GM21786 (cell line): ENCODE measurements around the gene CDH13.

ENCODE experiments used
- ATAC-seq: cut with Tn5 transposase; IDR thresholded peaks from one replicate; pipeline ENCODE4 v1.9.1; 2021; ENCODE audit not compliant: unreplicated experiment

Gene CDH13

DNA sequence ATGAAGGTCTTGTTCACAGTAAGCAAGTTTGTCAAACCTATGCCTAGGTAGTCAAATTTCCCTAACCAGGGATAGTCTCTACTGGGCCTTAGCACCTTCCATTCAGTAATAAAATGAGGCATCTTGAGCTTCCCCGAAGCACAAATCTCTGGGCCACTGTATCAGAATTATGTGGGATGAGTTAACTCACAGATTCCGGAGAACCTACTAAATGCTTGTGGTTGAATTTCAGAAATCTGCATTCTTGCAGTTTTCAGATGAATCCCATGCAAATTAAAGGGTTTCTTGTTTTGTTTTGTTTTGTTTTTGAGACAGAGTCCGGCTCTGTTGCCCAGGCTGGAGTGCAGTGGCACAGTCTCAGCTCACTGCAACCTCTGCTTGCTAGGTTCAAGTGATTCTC is 702.2 kb downstream of the CDH13 start:
- ATAC-seq = no peak

DNA sequence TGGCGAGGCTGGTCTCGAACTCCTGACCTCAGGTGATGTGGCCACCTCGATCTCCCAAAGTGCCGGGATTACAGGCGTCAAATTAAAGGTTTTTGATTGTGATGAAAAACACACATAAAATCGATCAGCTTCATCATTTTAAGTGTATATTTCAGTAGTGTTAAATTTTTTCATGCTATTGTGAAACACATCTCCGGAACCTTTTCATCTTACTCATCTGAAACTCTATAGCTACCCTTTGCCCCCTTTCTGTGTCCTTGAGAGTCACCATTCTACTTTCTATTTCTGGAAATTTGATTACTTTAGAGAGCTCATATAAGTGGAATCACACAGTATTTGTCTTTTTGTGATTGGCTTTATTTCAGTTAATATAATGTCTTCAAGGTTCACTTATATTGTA is 702.7 kb downstream of the CDH13 start:
- no peak for ATAC-seq

DNA sequence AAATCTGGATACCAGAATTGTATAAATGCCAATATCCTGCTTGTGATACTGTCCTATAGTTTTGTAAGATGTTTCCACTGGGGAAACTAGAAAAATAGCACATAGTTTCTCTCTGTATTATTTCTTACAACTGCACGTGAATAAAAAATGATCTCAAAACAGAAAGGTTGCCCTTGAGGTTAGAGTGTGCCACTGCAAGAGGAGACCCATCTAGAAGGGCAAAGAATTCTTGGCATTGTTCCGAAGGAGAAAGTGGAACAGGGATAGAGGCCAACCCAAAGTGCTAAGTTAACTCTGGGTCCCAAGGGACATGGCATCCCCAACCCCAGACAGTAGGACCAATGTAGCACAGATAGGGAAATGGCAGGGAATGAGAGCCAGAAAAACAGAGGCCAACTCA is 703.5 kb downstream of the CDH13 start:
- ATAC-seq = no peak

DNA sequence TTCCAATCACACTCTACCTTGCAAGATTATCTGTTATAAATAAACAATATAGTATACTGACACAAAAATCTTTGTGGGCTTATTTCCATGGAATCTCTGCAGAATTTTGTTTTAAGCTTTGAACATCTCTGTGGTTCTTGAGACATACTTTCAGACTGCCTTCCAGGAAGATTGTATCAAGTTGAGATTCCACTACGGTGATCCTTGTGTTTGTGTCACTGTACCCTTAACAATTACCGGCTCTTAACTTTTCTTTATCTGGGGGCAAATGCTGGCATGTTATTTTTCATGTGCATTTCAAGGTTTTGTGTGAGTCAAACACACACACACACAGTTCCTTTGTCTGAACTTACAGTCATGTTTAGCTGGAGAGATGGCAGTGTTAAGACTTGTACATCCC is 708.3 kb downstream of the CDH13 start:
- no peak for ATAC-seq

DNA sequence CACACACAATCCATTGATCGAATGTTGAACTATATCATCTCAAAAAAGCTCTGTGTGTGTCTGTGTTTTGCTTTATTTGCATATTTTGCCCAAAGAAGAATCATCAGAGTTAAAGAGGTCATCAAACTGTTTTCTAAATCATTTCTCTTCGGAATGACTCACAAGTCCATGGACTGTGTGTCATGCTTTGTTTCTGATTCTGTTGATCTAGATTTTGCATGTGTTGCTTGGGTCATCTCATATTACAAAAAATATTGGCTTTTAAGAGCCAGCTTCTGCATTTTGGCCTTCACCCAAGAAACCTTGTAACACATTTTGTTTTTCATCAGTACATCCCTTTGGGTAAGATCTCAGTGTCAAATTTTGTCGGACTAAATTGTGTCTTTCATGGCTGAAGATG is 709.8 kb downstream of the CDH13 start:
- ATAC-seq = no peak

DNA sequence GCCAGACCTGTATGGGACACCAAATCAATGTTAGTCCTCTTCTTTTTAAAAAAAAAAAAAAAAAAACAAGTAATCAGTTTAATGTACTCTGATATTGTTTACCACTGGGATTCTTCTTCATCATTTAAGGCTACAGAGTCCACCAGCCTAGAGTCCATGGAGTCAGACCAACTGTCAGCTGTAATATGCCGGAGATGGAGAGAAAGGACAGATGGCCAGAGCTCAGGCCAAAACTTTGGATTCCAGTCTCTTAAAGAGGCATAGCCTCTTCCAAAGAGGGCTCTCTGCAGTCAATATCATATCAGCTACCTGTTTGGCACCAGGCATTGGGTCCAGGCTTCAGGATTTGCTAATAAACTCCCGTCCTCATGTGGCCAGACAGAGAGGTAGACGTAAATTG is 711.4 kb downstream of the CDH13 start:
- ATAC-seq = no peak

DNA sequence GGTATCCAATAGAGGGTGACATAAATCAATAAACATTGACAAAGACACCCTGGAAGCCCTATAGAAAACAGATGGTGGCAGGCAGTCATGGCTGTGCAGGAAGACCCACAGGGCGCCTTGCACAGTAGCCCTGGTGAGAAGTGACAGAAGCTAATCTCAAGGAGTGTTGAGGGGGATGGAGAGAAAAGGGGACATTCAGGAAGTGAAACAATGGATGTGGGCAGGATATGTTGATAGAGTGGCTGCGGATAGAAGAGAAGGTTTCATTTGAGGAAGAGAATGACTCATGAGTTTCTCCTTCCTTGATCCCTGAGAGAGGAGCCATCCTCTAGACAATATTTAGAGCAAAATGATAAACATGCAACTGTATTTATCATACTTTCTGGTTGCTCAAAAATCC is 712.2 kb downstream of the CDH13 start:
- ATAC-seq = no peak

DNA sequence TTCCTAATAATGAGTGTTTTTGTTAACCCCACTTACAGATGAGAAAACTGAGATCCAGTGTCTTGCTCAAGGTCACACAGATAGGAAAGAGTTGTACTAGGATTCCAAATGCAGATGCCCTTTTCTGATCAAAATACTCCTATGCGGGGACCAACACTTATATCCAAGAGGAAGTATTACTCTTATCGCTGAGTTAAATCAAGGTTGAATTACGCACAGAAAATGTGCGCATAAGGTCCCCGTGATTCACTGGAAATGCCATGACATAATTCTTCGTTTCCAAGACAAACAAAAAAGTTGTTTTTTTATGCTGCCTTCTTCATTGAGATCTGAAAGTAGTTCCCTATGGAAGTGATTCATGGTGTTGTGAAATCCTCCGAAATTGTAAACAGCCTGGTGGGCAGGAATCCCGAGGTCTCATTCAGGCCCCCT is 717.2 kb downstream of the CDH13 start:
- ATAC-seq = no peak

DNA sequence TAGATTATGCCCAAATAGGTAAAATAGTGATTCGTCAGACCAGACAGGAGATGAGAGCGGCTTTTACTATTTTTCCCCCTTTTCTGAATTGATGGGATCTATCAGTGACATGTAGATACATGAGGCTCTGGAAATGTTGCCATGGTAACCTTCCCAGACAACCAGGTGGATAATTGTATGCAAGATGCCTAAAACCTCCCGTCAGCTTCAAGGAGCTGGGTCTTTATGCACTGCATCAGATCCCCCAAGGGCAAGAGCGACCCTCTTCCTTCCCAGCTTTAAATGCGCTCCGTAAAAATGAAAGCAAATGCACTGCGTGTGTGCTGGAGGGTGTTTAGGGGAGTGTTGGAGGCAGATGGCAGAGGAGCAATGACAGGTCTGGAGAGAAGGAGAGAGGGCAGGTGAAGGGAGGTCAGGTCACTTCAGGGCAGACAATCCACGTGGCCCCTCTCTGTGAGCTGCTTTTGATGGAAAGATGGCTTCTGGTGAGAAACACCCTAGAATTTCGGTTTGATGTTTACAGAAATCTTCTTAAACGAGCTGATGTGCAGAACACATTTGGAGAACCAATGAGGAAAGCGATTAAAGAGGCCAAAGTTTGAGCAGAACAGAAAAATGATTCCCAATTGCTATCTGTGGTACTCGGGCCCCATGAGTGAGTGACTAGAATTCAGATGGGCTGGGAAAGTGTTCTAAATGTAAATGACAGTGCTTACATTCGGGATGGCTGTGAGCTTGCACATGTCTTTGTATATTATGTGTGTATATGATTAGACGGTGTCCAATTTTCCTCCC is 719.3 kb downstream of the CDH13 start:
- no peak for ATAC-seq

DNA sequence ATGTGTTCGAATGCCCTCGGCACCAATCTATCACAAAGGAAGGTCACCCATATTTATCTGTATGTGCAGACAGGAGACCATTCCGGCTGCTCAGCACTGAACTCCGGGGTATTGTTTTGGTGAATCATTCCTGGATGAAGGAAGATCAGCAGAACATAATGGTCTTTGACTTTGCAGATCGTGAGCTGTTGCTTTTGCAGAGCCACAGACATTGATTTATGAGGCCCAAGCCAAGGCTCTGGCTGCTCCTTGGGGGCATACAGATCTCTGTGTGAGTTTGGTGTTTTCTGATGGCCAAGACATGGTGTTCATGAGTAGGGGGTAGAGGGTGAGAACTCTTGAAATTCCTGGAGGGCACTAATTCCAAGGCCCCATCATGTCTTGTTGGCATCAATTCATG is 722.2 kb downstream of the CDH13 start:
- ATAC-seq = no peak

DNA sequence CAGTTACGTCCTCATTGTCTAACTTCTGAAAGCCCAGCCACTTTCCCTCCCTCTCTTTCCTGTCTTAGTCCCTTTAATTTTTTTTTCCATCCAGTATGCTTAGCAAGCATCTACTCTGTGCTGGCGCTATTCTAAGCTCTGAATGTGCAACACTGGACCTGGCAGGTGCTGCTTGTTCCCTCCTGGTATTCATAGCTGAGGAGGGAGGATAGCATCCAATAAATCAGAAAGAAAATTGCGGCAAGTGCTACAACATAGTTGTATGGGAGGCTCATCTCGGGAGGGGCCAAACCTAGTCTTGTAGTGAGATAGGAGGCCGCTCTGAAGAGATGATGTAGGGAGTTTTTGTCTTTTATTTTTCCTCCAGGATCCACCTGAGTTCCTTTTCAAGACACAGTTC is 723.7 kb downstream of the CDH13 start:
- no peak for ATAC-seq

DNA sequence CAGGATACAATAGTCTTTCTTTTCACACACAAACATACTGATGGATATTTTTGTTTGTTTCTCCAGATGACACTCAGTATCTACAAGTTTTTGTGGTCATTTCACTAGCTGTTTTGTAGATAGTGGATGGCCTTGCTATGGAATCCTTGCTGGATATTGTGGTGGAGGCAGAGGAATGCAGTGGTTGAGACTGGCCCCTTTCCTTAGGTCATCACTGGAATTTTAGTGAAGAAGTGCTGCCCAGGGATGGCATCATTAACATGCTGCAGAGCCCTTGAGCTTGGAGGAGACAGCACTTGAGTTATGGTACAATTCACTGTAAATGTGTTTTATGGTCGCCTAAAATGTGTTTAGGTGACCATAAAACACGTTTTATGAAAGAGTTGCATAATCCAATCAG is 725.1 kb downstream of the CDH13 start:
- ATAC-seq = no peak

DNA sequence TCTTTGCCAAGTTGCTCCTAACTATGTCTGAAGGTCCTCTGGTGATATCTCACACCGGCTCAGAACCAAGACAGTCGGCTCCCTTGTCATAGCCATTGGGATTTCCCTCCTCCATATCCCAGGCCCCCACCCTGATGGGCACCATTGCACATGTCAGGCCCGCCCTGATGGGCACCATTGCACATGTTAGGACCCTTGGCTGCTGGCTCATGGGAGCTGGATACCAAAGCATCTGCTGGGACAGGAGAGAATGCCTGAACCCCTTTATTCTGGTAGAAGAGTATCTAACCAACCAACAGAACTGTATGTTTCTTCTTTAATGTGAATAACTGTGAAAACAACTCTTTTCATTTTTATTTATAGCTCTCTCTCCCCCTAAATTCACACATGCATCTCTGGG is 726.5 kb downstream of the CDH13 start:
- no peak for ATAC-seq

DNA sequence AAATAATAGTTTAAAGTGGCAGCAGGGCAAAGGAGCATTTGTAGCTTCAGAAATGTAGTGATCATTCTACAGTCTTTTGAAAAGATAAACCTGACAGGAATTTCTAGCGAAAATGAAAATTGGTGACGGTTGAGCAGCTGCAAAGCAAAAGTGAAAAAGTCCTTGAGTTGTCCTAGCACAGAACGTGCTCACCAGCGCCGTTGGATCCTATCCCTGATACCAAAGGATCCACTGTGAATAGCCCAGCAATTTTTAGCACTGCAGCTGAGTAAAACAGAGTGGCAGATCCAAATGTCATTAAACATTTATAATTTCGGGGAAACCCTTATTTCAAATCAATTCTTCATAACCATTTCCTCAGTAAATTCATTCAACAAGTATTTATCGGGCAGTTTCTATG is 727.2 kb downstream of the CDH13 start:
- ATAC-seq = no peak

DNA sequence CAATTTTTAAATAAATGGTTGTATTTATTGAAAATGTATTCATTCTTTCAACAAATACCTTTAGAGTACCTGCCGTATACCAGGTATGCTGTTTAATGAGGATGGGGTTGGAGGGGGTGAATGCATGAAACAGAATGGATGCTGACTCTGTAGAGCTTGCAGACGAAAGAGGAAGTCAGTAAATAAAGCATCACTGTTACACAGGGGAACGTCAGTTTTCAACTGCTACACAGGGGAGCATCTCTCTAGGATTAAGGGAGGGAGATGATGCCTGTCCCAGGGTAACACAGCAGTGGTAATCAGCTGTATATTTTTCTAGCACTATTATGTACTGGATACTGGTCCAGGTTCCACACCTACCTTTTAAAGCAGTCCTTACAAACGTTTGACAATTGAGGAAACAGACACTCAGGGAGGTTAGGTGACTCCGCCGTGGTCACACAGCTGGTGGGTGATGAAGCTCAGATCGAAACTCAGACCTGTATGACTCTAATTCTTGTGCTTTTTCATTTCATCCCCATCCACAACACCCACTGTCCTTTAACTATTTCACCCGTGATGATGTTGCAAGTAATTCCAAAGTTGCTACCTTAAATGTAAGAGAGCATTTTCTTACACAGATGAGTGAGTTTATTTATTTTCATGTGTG is 728.9 kb downstream of the CDH13 start:
- no peak for ATAC-seq

DNA sequence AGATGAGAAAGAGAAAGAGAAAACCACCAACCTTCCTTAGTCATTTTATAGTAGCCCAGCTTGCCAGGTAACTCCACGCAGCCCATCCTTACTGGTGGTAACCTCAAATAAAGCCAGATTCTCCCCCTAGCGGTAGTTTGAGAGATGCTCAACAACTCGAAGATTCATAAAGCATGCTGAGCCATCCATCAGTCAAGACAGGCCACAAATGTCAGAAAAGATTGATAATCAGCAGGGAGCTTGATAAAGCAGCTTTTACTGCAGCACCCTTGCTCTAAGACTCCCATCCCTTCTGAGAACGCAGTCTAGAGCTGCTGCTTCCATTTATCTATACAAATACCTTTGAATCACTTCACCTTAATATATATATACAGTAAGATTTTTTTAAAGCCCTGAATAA is 729.5 kb downstream of the CDH13 start:
- ATAC-seq = no peak

DNA sequence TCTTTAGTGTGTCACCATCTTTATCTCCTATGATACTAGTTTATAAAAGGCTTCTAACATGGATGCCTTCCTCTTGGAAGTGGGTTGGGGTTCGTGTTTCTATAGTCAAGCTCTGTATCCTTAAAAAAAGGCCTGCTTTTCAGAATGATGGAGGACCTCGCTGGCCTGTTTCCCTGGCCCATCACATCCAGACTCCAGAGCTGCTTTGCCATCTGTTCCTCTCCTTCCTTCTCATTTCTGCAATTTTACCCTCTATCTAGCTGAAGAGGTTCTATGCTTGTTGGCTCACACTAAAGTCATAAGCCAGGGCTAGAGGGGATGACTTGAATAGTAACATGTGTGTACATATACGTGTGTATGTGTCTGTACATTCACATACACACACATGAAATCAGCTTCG is 730.2 kb downstream of the CDH13 start:
- ATAC-seq = no peak

DNA sequence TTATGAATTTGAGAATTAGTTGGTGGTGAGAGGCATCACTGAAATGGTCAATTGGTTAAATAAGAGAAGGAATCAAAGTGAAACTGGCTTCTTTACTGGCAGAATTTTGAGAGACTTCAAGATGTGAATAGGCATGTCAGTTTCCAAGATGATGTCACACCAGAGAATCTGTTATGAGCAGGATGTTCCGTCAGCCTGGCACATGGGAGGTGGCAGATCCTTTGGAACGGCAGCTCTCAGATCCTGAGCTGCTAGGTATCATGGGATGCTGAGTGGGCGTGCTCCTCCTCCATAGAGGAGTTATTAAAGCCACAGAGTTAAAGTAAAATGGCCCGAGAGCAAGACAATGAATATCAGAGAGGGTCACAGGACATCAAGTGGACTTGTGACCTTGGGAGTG is 736.8 kb downstream of the CDH13 start:
- ATAC-seq = no peak

DNA sequence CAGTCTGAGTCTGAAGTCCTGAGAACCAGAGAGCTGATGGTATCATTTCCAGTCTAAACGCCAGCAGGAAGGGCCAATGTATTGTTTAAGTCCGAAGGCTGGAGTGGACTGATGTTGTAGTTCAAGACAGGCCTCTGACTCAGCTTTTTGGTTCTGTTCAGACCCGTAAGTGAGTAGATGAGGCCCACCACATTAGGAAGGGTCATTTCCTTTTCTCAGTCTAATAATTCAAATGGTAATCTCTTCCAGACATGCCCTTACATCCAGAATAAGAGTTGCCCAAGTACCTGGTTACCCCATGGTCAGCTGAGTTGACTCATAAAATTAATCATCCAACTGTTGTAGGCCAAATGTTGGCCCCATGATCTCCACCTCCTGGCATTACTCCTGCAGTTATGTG is 738.4 kb downstream of the CDH13 start:
- no peak for ATAC-seq

DNA sequence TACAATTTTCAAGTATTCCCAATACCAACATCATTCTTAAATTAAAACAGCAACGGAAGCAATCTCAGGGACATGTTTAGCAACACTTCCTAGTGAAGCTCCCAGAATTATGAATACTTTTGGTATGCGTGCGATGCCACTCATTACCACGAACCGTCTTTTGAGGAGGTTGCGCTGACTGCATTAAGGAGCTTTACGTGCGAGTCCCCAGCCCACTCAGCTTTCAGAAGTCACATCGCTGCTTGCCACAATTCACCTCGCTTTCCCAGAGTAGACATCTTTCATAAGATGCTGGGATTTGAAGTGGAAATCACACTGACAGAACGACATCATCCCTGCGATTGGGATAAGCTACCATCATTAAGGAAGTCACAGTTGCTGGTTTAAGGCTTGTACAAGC is 739.5 kb downstream of the CDH13 start:
- no peak for ATAC-seq

DNA sequence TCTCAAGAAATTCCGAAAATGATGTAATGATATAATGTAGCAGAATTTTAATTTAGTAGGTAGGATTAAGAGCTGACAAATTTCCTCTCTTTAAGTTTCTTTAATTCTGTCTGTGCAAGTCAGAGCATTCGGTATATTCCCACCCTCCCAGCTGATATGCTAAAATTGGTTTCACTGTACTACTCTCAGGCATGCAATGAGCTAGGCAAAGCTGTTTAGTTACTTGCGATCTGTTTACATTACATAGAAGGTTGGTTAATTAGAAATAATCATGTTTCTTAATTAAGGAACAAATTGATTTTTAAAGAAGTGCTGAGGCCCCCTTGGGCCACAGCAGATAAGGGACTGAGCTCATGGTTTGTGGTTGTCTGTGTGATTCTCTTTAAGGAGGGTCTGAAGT is 748.2 kb downstream of the CDH13 start:
- ATAC-seq = no peak

DNA sequence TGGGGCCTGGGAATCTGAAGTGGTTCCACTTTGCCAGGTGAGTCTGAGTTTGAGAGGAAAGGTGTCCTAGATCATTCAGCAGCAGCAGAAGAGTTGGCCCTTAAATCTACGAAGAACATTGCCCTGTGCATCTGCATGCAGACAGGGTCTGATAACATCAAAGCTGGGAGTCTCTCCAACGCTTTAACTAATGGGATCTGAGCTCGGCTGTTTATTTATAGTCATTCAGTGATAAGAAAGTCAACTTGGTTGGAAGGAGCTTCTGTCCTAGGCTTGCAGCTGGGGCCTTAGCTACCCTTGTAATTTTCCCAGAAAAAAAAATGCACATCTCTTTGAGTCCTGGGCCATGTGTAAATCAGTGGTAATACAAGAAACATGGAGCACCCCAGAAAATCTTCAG is 763.0 kb downstream of the CDH13 start:
- ATAC-seq = no peak

DNA sequence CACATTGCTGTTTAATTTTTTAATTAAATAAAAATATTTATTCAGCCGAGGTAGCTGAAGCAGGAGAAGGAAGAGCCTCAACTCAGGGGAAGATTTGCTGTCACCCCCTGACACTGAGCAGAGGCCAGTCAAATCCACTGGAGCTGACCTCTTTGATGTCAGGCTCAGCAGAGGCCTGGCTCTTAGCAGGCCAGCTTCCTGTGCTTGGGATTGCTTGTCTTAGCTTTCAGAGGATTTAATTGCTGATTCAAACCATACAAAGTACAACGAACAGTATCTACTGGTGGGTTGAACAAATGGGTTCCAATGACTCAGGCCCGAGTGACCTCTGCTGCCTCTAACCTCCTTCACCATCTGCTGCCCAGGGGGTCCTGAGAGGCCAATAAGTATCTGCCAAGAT is 764.0 kb downstream of the CDH13 start:
- no peak for ATAC-seq
